ENCODE data around the gene TOMM70. TPM values are rescaled to one million over a fixed set of nuclear protein-coding genes. Genes with fewer than 3 reads are reported as not detected.

Gene TOMM70
- total and polyA plus RNA-seq, 8 donors, result 12.9 to 95.6 (median 24.3) TPM

DNA sequence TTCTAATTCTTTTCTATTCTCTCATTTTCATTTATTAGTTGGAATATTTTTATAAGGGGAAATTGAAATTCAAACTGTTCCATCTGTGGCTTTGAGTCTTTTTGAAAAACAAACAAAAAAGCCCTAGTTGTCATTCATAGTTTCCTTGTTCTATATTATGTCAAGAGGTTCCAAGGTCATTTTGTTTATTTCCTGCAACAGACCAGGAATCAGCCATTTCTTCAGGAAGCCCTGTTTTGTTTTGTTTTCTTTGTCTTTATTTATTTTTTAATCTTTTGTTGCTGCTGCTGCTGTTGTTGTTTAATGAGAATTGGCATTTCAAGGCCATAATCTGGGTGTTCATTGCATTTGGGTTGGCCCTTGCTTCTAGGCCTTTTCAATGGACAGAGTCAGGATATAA, 15.3 kb upstream of the TOMM70 start:
- no peak for TF ChIP-seq POLR2AphosphoS5 (IDR thresholded peaks at IDR 0.05)
- TF ChIP-seq EP300 (IDR thresholded peaks at IDR 0.05), result no peak
- TF ChIP-seq, protein P1, sequence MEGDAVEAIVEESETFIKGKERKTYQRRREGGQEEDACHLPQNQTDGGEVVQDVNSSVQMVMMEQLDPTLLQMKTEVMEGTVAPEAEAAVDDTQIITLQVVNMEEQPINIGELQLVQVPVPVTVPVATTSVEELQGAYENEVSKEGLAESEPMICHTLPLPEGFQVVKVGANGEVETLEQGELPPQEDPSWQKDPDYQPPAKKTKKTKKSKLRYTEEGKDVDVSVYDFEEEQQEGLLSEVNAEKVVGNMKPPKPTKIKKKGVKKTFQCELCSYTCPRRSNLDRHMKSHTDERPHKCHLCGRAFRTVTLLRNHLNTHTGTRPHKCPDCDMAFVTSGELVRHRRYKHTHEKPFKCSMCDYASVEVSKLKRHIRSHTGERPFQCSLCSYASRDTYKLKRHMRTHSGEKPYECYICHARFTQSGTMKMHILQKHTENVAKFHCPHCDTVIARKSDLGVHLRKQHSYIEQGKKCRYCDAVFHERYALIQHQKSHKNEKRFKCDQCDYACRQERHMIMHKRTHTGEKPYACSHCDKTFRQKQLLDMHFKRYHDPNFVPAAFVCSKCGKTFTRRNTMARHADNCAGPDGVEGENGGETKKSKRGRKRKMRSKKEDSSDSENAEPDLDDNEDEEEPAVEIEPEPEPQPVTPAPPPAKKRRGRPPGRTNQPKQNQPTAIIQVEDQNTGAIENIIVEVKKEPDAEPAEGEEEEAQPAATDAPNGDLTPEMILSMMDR (IDR thresholded peaks at IDR 0.05), result no peak
- no peak for TF ChIP-seq POLR2A (IDR thresholded peaks at IDR 0.05)
- Histone ChIP-seq H3K4me3 (no peak overlapping the region), H3K27ac (no peak overlapping the region), H3K27me3 (no peaks in the 10 kb centered on the region), H3K36me3 (peaks cover 0 to 8% (median 0%) of the 10 kb centered on the region in 4 donors), H3K4me1 (no peaks in the 10 kb centered on the region), H3K9me3 (peaks cover 0 to 9% (median 4%) of the 10 kb centered on the region in 4 donors)
- intact Hi-C loops (cut with DNase I; ENCODE audit: low total_unique reads), result no loop called here
- DNase-seq, result no peak

DNA sequence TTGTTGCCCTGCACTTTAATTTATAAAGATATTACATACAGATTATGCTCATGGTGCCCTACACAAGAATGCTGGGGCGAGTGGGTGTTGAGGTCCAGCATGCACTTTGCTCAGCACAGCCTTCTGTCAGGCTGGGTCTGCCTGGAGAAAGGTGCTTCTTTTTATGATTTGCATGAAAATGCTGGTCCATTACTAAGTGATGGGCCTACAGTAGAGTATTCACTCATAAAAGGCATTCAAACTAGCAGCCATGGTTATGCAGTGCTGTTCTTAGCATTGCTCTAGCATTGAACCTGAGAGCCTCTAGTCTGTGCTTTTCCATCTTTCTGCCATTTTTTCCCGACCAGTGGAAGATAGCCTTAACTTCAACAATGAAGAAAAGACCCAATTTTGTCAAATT, 12.7 kb upstream of the TOMM70 start:
- TF ChIP-seq EP300 (IDR thresholded peaks at IDR 0.05), result no peak
- H3K4me1 ChIP-seq, result no peaks in the 10 kb centered on the region
- H3K9me3 ChIP-seq, result peaks cover 0 to 16% (median 4%) of the 10 kb centered on the region in 4 donors
- no peak overlapping the region for H3K27ac ChIP-seq
- intact Hi-C loops (cut with DNase I; ENCODE audit: low total_unique reads), result no loop called here
- WGBS, 5 donors, result 78 to 95% (median 91%) methylated on average over 2 of the region's 2 CpGs
- H3K4me3 ChIP-seq, result no peak overlapping the region
- H3K27me3 ChIP-seq, result no peaks in the 10 kb centered on the region
- no peak for DNase-seq
- H3K36me3 ChIP-seq, result peaks cover 0 to 10% (median 0%) of the 10 kb centered on the region in 4 donors

DNA sequence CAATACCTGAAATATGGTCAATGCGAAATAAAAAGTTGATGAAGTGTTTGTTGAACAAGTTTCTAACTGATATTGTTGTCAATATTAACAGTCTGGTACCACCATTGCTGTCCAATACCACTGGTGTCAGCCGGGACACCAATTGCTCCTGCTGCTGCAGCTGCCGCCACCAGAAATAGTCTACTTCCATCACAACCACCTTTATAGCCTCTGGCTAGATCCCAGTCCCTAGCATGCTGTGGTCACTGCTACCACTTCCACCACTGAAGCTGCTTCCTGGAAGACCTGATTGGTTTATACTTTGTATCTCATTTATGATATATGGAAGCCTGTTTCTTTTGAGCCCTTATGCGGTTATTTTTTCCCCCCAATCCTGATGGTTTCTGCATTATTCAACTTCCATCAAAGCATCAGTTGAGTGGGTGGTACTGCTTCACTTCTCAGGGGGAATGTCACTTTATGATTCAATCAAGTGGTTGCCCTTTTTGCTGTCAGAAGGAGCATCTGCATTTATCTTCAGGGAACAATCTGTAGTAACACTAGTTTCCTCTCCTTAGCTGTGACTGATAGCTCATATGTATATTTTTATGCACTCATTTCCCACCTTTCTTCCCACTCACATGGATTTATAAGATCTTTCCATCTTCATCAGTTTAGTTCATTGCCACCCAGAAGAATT, 12.2 kb upstream of the TOMM70 start:
- no peaks in the 10 kb centered on the region for H3K27me3 ChIP-seq
- no peaks in the 10 kb centered on the region for H3K4me1 ChIP-seq
- no peak overlapping the region for H3K27ac ChIP-seq
- no peak for TF ChIP-seq POLR2AphosphoS5 (IDR thresholded peaks at IDR 0.05)
- H3K9me3 ChIP-seq, result peaks cover 0 to 16% (median 4%) of the 10 kb centered on the region in 4 donors
- H3K36me3 ChIP-seq, result peaks cover 0 to 10% (median 2%) of the 10 kb centered on the region in 4 donors
- DNase-seq, result no peak
- 83 to 98% (median 97%) methylated on average over 4 of the region's 4 CpGs for WGBS, 5 donors
- H3K4me3 ChIP-seq, result no peak overlapping the region
- intact Hi-C loops (cut with DNase I; ENCODE audit: low total_unique reads), result no loop called here

DNA sequence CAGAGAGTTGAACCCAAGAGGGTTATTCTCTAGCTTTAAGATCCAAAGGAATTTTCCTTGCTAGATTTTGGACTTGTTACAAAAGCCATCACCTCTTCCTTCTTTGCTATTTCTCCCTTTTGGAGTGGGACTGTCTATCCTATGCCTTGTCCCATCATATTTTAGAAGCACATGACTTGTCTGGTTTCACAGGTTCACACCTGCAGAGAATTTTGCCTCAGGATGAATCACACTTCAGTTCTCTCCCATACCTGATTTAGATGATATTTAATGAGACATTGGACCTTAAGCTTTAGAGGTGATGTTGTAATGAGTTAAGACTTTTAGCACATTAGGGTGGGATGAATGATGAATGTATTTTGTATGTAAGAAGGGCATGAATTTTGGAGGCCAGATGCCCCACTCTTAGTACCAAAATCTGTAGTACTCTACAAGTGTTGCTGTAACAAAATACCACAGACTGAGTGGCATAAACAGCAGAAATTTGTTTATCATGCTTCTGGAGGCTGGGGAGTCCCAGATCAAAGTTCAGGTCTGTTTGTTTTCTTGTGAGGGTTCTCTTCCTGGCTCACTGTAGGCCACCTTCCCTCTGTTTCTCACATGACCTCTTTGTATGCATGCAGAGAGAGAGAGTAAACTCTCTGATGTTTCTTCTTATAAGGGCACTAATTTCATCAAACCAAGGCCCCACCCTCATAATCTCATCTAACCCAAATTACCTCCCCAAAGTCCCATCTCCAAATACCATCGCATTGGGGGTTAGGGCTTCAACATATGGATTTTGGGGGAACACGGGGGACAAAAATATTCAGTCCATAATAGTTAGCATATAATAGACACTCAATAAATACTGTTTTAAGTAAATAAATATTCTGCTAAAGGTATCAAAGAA, 10.4 kb upstream of the TOMM70 start:
- H3K9me3 ChIP-seq, result peaks cover 0 to 25% (median 9%) of the 10 kb centered on the region in 4 donors
- WGBS, 5 donors, result 92 to 100% (median 97%) methylated on average over 2 of the region's 2 CpGs
- peaks cover 0 to 10% (median 2%) of the 10 kb centered on the region in 4 donors for H3K36me3 ChIP-seq
- H3K4me3 ChIP-seq, result no peak overlapping the region
- no peak overlapping the region for H3K27ac ChIP-seq
- H3K27me3 ChIP-seq, result no peaks in the 10 kb centered on the region
- TF ChIP-seq, protein P1 (IDR thresholded peaks at IDR 0.05), result no peak
- TF ChIP-seq POLR2AphosphoS5 (IDR thresholded peaks at IDR 0.05) (no peak), POLR2A (IDR thresholded peaks at IDR 0.05) (no peak), EP300 (IDR thresholded peaks at IDR 0.05) (no peak)
- intact Hi-C loops (cut with DNase I; ENCODE audit: low total_unique reads), result no loop called here
- no peaks in the 10 kb centered on the region for H3K4me1 ChIP-seq
- no peak for DNase-seq

DNA sequence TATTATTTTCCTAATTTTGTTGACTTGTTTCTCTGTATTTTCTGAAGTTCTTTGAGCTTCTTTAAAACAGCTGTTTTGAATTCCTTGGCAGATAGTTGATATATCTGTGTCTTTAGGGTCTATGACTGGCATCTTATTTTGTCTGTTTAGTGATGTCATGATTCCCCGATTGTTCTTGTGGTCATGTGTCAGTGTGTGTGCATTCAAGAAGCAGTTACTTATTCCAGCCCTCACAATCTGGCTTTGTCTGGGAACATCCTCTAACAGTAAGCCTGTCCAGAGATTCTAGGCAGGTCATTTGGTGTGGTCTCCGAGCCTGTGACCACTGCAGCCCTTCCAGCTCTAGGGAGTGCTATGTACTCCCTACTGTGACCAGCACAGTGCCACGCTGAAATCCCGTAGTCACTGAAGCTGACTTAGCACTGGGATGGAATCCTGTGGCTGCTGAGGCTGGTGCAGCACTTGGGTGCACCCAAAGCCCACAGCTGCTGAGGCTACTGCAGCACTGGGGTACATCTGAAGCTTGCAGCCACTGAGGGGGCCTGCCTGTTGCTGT, 7.2 kb upstream of the TOMM70 start:
- DNase-seq, result no peak
- H3K36me3 ChIP-seq, result peaks cover 0 to 10% (median 2%) of the 10 kb centered on the region in 4 donors
- TF ChIP-seq POLR2A (IDR thresholded peaks at IDR 0.05) (no peak), EP300 (IDR thresholded peaks at IDR 0.05) (no peak), POLR2AphosphoS5 (IDR thresholded peaks at IDR 0.05) (no peak)
- TF ChIP-seq, protein P1 (IDR thresholded peaks at IDR 0.05), result no peak
- peaks cover 10 to 16% (median 14%) of the 10 kb centered on the region in 4 donors for H3K4me1 ChIP-seq
- H3K27me3 ChIP-seq, result no peaks in the 10 kb centered on the region
- WGBS, 5 donors, result 92 to 100% (median 95%) methylated on average over 2 to 4 of the region's 4 CpGs
- intact Hi-C loops (cut with DNase I; ENCODE audit: low total_unique reads), result no loop called here
- H3K9me3 ChIP-seq, result peaks cover 0 to 26% (median 9%) of the 10 kb centered on the region in 4 donors
- H3K27ac ChIP-seq, result no peak overlapping the region
- no peak overlapping the region for H3K4me3 ChIP-seq
